Omental fat pad (tissue), 4 donors: ENCODE measurements around the gene FBN1. TPM values are rescaled to one million over a fixed set of nuclear protein-coding genes. Genes with fewer than 3 reads are reported as not detected.
A peak's percentile ranks its signal among the peaks of the same experiment; 100 is the strongest.

Source experiments
- ATAC-seq: fragments of 150-250 bp; one replicate; pipeline ENCODE4 v1.9.1; 2016; ENCODE audit warnings: mild to moderate bottlenecking, moderate library complexity; ENCODE audit not compliant: low FRiP score
- DNase-seq: peaks from one replicate; pipeline ENCODE4 v3.0.0-alpha.2; 2019; ENCODE audit warnings: low spot score
- total RNA-seq, 4 donors: library from RNA; depleted of rRNA; stranded (reverse); fragments of >200 nt; gene quantifications; one replicate each; pipeline ENCODE4 v1.1.0, GENCODE V29; 2016
- TF ChIP-seq, protein P1 (sequence below), 3 donors: fragments of 450-650 bp; IDR thresholded peaks; one replicate each; pipeline ENCODE4 v1.5.1; 2016 to 2017; ENCODE audit warnings: antibody characterized with exemption in 3 of 3, mild to moderate bottlenecking in 3 of 3, moderate library complexity in 2 of 3

The FBN1 gene
- total RNA-seq, 4 donors from 2014 or later: 91.5 to 413 (median 137) TPM

DNA sequence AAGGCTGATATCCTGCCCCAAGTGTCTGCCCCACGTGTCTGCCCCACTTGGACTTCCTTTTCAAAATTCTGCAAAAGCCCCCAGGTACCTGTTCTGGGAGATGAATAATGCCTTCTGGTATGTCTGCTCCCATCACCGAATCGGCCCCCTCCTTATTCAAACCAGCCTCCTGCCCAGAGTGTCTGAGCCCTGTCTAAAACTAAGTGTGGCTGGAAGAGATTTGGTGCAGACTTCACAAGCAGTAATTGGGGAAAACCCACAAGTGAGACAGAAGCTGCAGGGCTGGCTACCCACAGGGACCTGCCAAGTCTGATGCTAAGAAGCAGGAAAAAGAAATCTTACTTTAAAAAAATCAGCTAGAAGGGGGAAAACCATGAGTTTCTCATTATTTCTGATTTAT is 229.2 kb downstream of the FBN1 start:
- TF ChIP-seq, protein P1, sequence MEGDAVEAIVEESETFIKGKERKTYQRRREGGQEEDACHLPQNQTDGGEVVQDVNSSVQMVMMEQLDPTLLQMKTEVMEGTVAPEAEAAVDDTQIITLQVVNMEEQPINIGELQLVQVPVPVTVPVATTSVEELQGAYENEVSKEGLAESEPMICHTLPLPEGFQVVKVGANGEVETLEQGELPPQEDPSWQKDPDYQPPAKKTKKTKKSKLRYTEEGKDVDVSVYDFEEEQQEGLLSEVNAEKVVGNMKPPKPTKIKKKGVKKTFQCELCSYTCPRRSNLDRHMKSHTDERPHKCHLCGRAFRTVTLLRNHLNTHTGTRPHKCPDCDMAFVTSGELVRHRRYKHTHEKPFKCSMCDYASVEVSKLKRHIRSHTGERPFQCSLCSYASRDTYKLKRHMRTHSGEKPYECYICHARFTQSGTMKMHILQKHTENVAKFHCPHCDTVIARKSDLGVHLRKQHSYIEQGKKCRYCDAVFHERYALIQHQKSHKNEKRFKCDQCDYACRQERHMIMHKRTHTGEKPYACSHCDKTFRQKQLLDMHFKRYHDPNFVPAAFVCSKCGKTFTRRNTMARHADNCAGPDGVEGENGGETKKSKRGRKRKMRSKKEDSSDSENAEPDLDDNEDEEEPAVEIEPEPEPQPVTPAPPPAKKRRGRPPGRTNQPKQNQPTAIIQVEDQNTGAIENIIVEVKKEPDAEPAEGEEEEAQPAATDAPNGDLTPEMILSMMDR (IDR thresholded peaks at IDR 0.05): no peak
- DNase-seq: no peak
- no peak for ATAC-seq

DNA sequence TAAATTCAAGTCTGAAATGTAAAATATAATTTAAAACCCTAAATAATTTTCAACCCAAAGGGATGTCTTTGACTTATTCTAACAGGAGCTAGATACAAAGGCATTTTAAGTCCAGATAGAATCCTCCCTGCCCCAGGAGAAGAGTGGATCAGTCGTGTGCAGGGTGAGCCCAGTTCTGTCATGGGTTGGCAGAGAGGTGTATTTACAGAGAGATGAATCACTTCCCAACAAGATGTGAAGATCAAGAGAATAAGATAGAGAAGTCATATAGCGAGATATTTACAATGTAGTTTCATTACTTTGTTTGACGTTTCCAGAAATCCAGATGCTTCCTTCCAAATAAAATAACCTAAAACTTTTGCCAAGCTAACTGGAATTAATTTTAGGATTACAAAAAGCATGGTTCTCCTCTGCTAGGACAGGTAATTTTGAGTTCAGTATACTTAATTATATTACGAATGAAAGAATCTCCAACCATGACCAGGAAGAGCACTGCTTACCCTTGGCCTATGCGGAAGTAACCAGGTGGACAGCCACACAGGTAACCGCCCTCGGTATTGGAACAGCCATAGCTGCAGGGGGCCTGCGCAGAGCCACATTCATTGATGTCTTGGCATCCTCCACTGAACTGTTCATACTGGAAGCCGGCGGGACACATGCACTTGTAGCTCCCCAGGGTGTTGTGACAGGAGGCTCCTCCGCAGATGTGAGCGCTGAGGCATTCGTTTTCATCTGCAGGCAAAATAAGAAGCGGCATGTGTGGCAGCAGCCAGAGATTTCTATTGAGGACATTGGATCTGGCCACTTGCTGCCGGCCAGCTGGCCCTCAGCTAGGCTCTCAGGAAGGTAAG is 230.2 kb downstream of the FBN1 start:
- ATAC-seq (no peak), DNase-seq (no peak)
- TF ChIP-seq, protein P1 (IDR thresholded peaks at IDR 0.05): no peak

DNA sequence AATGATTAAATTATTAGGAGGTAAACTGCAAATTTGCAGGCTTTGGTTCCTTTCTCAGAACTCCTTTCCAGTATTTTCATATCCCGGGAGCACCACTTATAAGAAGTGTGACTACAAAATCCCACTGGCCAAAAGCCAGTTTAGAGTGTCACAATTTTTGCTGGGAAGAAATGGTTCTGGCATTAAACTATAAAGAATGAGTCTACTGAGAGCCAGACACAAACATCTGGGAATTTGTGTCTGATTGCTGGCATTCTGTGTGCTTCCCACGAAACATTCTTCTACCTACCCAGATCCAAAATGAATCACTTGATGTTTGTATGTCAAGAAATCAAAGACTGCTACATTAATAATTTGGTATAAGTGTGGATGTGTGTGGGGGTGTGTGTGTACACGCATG is 231.5 kb downstream of the FBN1 start:
- TF ChIP-seq, protein P1 (IDR thresholded peaks at IDR 0.05): no peak
- DNase-seq: no peak
- ATAC-seq: peak; percentile 59

- TF ChIP-seq, protein P1 (IDR thresholded peaks at IDR 0.05): no peak
- DNase-seq: no peak
- ATAC-seq: peak; percentile 36
These were observed 232.2 kb downstream of the FBN1 start for GRCh38 chr15:48413304-48413703.

- ATAC-seq: no peak
These were observed 233.4 kb downstream of the FBN1 start for GRCh38 chr15:48411971-48412591.

DNA sequence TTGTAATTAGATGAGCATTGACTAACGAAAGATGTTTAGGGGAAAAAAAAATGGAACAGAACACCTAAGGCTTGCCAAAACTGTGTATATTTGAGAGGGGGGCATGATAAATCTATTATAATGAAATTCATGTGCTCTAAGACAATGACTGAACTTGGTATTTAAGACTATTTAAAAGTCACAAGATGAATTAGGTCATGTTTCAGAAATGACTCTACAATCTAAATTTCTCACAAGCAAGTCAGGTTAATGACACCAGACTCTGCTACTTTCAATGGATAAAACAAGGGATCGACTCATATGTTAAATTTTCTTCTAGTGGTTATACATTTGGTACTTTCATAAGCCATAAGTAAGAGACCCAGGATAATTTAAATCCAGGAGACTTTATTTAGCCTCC is 235.9 kb downstream of the FBN1 start:
- TF ChIP-seq, protein P1 (IDR thresholded peaks at IDR 0.05): no peak
- DNase-seq (no peak), ATAC-seq (no peak)

More at GRCh38 chr15:48411971-48412591, 233.4 kb downstream of the FBN1 start:
- DNase-seq: no peak
- TF ChIP-seq, protein P1 (IDR thresholded peaks at IDR 0.05): no peak
